GM12878 (cell line): ENCODE measurements around the gene ZNF467.

Source experiments
- CEBPB ChIP-seq, 2 experiments: fragments of 150-350 bp in 1 of 2; IDR thresholded peaks; 2 replicates each; pipeline ENCODE4 v1.6.1; 2012 to 2014; ENCODE audit warnings: low read depth in 2 of 2, low read length in 2 of 2, borderline replicate concordance in 1 of 2, inconsistent platforms in 1 of 2
- CHD2 ChIP-seq: IDR thresholded peaks from 2 replicates; pipeline ENCODE4 v1.6.1; 2011; ENCODE audit warnings: low read depth, low read length, improper control_type of control experiment, borderline replicate concordance
- CHD4 ChIP-seq: fragments of 200-600 bp; sonication (generic); IDR thresholded peaks from 2 replicates; pipeline ENCODE4 v1.6.1; 2016; ENCODE audit warnings: mild to moderate bottlenecking
- CREB1 ChIP-seq: IDR thresholded peaks from 2 replicates; pipeline ENCODE4 v1.6.1; 2012; ENCODE audit warnings: low read depth, mild to moderate bottlenecking, inconsistent platforms
- GABPA ChIP-seq: IDR thresholded peaks from 2 replicates; pipeline ENCODE4 v1.6.1; 2014; ENCODE audit warnings: antibody characterized with exemption, low read depth, mild to moderate bottlenecking, inconsistent platforms
- POLR2AphosphoS5 ChIP-seq: IDR thresholded peaks from 2 replicates; pipeline ENCODE4 v1.6.1; 2011; ENCODE audit warnings: mild to moderate bottlenecking, low read length, inconsistent platforms
- SIN3A ChIP-seq: IDR thresholded peaks from 2 replicates; pipeline ENCODE4 v1.6.1; 2012; ENCODE audit warnings: low read depth, low read length, improper control_type of control experiment
- TF ChIP-seq, protein P1 (sequence below): fragments of 450-650 bp; IDR thresholded peaks from 2 replicates; pipeline ENCODE4 v1.6.1; 2018; ENCODE audit warnings: mild to moderate bottlenecking, low read depth, moderate library complexity; ENCODE audit not compliant: partially characterized antibody
- TF ChIP-seq, protein P2 (sequence below), 3 experiments: IDR thresholded peaks in 2 of 3; conservative IDR thresholded peaks in 1 of 3; 2 replicates each; pipeline ENCODE4 v1.5.1; 2011; ENCODE audit warnings: low read depth in 3 of 3, low read length in 3 of 3, mild to moderate bottlenecking in 3 of 3, control low read depth in 2 of 3, moderate library complexity in 2 of 3, inconsistent platforms in 1 of 3, mixed read lengths in 1 of 3; ENCODE audit not compliant: control insufficient read depth in 2 of 3, insufficient read depth in 1 of 3; ENCODE audit errors: extremely low read depth in 1 of 3

DNA sequence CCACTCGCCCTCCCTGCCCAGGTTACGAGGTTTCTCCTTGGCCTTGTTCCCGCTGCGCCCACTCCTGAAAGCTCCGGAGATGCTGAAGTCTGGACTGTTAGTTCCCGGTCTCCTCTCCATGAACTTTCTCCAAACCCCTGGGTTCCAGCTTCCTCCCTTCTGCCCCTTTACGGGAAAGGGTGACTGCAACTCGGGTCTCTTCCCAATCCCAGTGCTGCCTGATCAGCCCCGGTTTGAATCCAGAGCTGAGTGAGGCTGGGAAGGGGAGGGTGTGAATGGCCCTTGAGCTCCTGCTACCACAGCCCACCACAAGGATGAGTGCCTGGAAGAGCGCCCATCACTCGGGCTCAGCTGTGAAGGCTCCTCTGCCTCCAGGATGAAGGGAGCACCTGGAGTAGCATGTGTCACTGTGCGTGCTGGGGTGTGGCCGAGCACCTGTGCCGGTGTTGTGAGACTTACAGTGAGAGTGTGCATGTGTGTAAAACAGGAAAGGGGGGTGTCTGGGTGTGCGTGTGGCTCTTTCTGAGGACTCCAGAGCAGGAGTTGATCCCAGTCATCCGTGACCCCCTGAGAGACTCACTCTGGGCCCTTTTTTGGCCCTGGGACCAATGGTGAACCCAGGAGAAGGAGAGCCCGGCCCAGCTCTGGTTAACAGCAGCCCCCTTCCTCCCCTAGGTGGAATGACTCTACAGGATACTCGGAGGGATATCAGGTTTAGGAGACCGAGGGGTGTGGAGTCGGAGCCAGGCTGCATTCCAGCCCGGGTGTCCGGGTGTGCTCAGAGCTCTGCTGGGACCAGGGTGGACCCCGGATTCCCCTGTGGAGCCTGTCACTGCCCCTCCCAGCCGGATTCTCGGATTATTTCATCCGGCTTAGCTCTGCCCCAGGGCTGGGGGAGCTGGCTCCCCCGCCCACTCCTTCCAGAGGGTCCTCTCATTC is 1.1 kb upstream of the ZNF467 start:
- TF ChIP-seq, protein P1, sequence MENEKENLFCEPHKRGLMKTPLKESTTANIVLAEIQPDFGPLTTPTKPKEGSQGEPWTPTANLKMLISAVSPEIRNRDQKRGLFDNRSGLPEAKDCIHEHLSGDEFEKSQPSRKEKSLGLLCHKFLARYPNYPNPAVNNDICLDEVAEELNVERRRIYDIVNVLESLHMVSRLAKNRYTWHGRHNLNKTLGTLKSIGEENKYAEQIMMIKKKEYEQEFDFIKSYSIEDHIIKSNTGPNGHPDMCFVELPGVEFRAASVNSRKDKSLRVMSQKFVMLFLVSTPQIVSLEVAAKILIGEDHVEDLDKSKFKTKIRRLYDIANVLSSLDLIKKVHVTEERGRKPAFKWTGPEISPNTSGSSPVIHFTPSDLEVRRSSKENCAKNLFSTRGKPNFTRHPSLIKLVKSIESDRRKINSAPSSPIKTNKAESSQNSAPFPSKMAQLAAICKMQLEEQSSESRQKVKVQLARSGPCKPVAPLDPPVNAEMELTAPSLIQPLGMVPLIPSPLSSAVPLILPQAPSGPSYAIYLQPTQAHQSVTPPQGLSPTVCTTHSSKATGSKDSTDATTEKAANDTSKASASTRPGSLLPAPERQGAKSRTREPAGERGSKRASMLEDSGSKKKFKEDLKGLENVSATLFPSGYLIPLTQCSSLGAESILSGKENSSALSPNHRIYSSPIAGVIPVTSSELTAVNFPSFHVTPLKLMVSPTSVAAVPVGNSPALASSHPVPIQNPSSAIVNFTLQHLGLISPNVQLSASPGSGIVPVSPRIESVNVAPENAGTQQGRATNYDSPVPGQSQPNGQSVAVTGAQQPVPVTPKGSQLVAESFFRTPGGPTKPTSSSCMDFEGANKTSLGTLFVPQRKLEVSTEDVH, result no peak
- TF ChIP-seq SIN3A (no peak), POLR2AphosphoS5 (no peak), CEBPB (IDR thresholded peaks at IDR 0.05; ENCODE audit: borderline replicate concordance in 1 of 2, low read depth in 2 of 2, low read length in 2 of 2) (no peak), CHD4 (no peak), CHD2 (no peak), GABPA (no peak), CREB1 (no peak)
- TF ChIP-seq, protein P2, sequence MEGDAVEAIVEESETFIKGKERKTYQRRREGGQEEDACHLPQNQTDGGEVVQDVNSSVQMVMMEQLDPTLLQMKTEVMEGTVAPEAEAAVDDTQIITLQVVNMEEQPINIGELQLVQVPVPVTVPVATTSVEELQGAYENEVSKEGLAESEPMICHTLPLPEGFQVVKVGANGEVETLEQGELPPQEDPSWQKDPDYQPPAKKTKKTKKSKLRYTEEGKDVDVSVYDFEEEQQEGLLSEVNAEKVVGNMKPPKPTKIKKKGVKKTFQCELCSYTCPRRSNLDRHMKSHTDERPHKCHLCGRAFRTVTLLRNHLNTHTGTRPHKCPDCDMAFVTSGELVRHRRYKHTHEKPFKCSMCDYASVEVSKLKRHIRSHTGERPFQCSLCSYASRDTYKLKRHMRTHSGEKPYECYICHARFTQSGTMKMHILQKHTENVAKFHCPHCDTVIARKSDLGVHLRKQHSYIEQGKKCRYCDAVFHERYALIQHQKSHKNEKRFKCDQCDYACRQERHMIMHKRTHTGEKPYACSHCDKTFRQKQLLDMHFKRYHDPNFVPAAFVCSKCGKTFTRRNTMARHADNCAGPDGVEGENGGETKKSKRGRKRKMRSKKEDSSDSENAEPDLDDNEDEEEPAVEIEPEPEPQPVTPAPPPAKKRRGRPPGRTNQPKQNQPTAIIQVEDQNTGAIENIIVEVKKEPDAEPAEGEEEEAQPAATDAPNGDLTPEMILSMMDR (IDR thresholded peaks at IDR 0.05 in 2 of 3, conservative IDR thresholded peaks at IDR 0.05 in 1 of 3; ENCODE audit: control insufficient read depth in 2 of 3, extremely low read depth in 1 of 3, insufficient read depth in 1 of 3, low read depth in 3 of 3, low read length in 3 of 3), result no peak
